HG03457 (cell line): ENCODE data around the gene KRTAP4-2.
"Not testable (repeated sequence)": the region's sequence is repeated elsewhere in the genome, so short reads cannot be mapped to it uniquely, and the experiment has no call there.

Source experiments
- ATAC-seq: cut with Tn5 transposase; IDR thresholded peaks from one replicate; pipeline ENCODE4 v1.9.1; 2021; ENCODE audit warnings: moderate number of reproducible peaks; ENCODE audit not compliant: unreplicated experiment

The KRTAP4-2 gene

GRCh38 chr17:41163828-41164227 lies 14.2 kb downstream of the KRTAP4-2 start:
- ATAC-seq = no peak

DNA sequence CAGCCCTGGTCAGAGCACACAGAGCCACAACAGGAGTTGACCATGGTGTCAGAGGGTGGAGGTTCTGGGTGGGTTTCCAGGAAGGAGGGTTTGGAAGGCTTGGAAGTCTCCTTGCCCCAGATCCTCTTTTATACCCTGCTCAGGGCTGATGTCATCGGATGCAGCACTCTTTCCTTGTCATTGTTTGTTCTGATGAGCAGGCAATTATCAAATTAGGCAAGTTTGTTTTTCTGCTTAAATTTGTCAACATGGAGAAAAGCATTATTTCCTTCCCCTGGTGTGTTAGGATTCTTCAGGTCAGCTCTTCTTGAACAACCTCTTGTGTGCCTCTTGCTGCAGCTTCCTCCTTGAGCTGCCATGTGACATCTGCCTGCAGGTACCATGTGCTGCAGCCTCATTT lies 17.4 kb downstream of the KRTAP4-2 start, which contains the start of gene KRTAP4-4:
Gene KRTAP4-4, minus strand, starts transcription at position 101 of the 400 bp plus-strand sequence. Its CDS starts 57 bp downstream, at position 44.
- no peak for ATAC-seq

- ATAC-seq = not testable (repeated sequence)
These were observed 17.8 kb downstream of the KRTAP4-2 start for GRCh38 chr17:41160190-41160589.

GRCh38 chr17:41153856-41154255 lies 24.2 kb downstream of the KRTAP4-2 start:
- ATAC-seq = no peak

GRCh38 chr17:41151525-41151924 lies 26.5 kb downstream of the KRTAP4-2 start:
- ATAC-seq = no peak

DNA sequence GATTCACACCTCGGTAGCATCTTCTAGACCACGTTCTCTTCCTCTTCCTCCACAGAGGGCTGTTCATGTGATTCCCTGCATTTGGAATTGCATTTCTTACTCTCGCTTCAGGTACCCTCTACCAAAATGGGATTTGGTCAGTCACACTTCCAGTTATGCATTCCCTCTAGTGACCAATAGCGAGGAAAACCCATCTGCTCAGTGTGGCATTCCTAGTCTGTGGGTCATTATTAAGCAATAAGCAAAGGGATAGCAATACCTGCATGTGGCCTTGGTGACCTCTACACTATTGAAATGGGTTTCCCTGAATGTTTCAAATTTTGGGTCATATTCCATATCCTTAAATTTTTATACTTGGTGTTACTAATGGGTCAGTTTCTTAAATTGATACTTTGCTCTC lies 28.0 kb downstream of the KRTAP4-2 start:
- no peak for ATAC-seq

DNA sequence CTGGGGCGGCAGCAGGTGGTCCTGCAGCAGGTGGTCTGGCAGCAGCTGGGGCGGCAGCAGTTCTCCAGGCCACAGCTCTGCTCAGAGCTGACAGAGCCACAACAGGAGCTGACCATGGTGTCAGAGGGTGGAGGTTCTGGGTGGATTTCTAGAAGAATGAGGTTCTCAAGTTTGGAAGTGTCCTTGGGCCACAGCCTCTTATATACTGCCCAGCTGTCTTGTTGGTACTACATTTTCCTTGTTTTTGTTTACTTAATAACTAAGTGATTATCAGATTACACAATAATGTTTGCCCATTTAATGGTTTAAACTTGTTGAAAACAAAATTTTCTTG lies 28.4 kb downstream of the KRTAP4-2 start, which contains the start of gene KRTAP4-5:
Gene KRTAP4-5, minus strand, starts transcription at position 174 of the 334 bp plus-strand sequence. Its CDS starts 58 bp downstream, at position 116.
- no peak for ATAC-seq

DNA sequence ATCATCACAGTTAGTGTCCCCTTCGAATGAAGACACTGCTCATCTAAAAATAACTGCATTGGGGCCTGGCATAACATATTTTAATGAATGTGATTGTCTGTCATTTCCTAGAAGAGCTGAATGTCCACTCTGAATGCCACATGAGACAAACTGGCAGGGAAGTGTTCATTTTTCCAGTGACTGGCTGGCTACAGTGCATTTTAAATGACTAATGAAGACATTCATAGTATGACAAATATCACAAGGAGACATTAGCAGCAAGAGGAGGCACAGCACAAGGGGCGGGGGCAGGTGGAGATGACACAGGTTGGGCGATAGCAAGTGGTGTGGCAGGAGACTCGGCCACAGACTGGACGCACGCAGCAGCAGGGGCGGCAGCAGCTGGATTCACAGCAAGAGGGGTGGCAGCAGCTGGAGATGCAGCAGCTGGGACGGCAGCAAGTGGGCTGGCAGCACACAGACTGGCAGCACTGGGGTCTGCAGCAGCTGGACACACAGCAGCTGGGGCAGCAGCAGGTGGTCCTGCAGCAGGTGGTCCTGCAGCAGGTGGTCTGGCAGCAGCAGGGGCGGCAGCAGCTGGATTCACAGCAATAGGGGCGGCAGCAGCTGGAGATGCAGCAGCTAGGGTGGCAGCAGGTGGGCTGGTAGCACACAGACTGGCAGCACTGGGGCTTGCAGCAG lies 28.9 kb downstream of the KRTAP4-2 start:
- not testable (repeated sequence) for ATAC-seq

DNA sequence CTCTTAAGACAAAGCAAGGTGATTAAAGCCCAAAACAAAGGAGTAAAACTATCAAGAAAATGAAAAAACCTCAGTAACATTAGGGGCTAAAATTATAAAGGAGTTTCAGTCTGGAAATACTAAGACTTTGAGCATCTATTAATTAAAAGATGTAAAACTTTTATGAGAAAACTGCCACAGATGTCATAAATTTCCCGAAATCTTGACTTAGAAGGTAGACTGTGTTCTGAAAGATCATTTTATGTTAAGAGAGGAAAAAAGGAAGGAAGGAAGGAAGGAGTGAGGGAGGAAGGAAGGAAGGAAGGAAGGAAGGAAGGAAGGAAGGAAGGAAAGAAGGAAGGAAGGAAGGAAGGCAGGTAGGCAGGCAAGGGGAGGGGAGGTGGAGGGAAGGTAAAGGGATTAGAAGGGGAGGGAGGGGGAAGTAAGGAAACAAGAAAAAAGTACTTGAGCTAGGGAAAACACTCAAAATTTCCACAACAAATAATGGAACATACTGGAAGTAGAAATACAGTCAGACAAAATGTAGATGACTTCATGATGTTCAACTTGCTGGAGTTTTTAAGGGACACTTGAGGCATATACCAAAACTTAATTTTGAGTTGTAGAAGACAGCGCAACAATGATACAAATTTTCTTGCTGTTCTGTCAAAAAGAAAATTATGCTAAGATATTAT lies 30.4 kb downstream of the KRTAP4-2 start:
- no peak for ATAC-seq

- no peak for ATAC-seq
These were observed 32.8 kb downstream of the KRTAP4-2 start for GRCh38 chr17:41145261-41145660.

DNA sequence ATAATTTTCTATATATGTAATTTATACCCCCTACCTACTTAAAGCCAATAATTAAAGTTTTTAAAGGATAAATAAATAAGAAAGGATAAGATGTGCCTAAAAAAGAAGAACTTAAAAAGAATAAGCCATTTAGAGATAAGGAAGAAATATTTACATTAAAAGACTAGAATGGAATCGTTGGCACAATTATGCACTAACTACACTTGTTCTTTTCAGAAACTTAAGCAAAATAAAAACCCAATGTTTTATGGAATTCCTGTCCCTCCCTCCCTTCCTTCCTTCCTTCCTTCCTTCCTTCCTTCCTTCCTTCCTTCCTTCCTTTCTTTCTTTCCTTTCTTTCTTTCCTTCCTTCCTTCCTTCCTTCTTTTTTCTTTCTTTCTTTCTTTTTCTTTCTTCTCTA lies 33.2 kb downstream of the KRTAP4-2 start:
- ATAC-seq = no peak

DNA sequence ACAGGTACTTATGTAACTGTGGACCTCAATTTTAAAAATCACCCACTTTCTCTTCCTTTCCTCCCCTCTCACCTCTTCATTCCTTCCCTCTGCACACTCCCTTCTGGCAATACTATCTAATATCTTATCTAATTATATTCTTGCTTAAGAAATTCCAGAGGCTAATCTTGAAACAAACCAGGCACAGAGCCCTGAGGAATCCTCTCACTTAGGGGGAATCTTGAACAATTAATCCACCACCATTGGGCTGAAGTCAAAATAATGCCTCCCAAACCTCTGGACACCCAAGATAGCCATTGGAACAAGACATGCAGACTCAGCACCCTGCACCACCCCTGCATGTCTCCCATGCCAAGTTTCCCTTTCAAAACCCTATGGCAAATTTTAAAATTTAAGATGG lies 36.7 kb downstream of the KRTAP4-2 start:
- no peak for ATAC-seq

- no peak for ATAC-seq
These were observed 37.5 kb downstream of the KRTAP4-2 start, which contains the start of gene KRTAP4-6 for GRCh38 chr17:41140360-41141131. KRTAP4-6 (minus strand) TSS chr17:41140544; CDS start chr17:41140487, 57 bp downstream.

DNA sequence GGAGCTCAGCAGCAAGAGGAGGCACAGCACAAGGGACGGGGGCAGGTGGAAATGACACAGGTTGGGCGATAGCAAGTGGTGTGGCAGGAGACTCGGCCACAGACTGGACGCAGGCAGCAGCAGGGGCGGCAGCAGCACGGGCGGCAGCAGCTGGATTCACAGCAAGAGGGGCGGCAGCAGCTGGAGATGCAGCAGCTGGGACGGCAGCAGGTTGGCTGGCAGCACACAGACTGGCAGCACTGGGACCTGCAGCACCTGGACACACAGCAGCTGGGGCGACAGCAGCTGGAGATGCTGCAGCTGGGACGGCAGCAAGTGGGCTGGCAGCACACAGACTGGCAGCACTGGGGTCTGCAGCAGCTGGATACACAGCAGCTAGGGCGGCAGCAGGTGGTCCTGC lies 38.2 kb downstream of the KRTAP4-2 start:
- ATAC-seq = not testable (repeated sequence)

DNA sequence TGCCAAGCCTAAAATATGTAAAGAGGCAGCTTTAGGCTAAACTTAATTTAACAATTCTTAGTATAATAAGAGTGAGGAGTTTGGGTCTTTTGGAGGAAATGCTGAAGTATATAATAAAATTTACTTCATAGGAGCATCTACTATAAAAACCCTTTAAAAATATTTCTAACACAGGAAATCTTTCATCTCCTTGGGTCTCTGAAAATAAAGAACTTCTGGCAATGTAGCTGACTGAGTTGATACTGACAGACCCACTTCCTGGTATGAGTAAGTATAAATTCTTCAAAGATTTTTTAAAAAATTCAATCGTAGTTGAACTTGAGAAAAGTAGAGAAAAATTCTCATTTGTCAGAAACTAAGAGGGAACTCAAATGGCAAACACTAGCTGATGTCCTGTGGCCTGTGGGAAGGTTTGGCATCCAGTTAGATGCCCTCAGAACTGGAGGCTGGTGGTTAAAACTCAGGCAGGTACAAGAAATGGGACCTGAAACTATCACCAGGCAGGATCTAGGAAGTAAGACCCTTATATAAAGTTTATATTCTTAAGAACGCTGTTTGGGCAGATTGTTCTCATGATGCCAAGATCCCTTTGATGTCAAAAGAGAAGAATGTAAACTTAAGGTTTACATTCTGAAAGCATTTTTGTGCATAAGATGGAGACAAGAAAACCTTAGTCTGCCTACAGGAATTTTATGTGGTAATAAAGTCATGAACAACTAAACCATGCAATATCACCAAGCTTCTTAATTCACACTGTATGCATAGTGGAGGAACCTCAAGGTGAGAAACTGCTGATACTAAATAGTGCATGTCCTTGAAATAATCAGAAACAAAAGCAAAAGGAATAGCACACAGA lies 43.9 kb downstream of the KRTAP4-2 start:
- ATAC-seq = no peak

GRCh38 chr17:41131979-41132378 lies 46.0 kb downstream of the KRTAP4-2 start:
- no peak for ATAC-seq
